HG03108 (cell line): ENCODE measurements around the gene MRFAP1L1.
"Not testable (repeated sequence)": the region's sequence is repeated elsewhere in the genome, so short reads cannot be mapped to it uniquely, and the experiment has no call there.

Experiments used
- ATAC-seq: cut with Tn5 transposase; IDR thresholded peaks from one replicate; pipeline ENCODE4 v1.9.1; 2021; ENCODE audit warnings: moderate library complexity; ENCODE audit not compliant: unreplicated experiment

Gene MRFAP1L1

DNA sequence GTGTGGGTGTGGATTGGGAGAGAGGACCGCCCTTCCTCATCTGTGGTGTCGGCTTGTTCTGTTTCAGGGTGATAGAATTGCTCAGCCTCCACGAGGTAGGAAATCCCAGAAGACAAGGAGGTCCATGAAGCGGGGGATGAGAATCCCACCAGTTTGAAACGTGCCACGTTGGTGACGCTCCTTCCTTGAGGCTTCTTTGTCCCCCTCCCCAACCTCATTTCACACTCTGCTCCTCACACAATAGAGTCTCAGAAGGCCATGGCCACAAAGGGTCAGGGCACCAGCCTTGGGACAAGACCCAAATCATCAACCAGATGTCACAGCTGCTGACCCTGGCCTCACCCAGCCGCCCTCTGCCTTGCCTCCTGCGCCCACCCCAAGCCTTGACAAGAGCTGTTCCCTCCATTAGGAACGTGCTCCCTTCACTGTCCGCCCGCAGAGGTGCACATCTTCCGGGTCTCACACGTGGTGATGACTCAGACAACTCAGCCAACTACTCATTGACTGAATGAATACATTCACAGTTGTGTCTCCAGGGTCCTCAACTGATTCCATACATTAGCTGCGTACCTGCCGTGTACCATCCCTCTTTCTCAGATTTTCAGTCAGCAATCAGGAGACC is 24.6 kb upstream of the MRFAP1L1 start:
- ATAC-seq, result no peak

DNA sequence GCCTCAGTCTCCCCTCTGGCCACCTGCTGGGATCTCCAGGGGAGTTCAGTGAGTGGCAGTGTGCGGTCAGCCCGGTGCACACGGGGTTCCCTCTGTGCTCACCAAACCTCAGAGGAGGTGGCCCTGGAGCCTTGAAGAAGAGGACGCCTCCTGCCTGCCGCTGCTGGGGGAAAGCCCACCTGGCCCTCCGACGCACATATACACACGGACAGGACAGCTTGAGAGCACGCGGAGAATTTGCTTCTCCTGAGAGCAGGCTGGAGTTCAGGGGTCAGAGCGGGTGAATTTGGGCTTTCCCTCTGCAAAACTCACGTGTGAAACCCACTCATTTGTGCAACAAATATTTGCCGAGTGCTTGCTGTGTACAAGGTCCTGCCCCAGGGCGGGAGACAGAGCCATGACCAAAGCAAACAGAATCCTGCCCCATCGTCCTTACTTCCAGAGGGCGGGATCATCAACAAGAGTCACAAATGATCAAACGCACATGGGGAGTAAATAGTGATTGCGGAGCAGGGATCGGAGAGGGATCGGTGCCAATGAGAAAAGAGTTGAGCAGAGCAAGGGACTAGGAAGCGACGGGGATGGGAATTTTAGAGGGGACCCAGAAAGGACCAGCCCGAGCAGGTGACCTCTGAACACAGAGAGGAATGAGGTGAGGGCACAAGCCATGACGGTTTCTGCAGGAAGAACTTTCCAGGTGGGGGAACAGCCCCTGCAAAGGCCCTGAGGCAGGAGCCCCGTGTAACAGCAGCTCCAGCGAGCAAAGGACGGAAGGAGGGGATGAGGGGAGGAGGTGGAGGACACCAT is 23.9 kb upstream of the MRFAP1L1 start:
- no peak for ATAC-seq

DNA sequence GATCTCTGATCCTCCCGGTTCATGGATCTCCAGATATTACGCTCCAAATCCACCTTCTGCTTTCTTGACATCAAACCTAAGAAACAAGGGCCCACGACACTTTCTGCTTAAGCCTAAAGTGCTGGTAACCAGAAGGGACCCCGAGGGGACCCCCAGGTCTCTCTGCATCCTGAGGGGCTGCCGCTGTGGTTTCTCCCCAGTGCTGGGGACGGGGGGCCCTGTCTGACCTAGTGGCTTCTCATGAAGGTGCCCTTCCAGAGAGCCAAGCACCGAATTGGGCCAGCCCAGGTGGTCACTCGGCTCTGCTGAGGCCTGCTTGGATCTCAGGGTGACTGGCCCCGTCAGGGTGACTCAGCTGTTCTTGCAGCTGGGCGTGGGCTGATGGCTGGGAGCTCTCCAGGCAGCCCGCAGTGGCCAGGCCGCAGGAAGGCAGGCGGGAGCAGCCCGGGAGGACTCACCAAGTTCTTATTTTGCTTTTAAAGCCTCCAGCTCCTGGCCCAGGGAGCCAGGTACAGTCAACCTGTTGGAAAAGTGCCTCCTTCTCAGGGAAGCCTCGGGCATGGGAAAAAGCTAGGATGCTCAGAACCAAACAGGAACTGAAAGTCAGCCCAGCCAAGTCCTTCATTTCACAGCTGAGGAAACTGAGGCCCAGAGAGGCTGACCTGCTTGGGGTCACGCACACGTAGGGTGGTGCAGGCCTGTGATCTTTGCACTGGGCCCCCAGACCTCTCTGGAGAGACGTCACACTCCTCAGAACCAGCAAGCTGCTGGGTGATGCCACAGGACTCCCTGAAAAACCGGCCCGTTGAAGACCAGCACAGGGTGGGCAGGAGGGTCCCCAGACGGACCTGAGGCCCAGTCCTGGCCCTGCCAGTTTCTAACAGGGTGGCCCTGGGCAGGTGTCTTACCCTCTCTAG is 23.0 kb upstream of the MRFAP1L1 start:
- no peak for ATAC-seq

DNA sequence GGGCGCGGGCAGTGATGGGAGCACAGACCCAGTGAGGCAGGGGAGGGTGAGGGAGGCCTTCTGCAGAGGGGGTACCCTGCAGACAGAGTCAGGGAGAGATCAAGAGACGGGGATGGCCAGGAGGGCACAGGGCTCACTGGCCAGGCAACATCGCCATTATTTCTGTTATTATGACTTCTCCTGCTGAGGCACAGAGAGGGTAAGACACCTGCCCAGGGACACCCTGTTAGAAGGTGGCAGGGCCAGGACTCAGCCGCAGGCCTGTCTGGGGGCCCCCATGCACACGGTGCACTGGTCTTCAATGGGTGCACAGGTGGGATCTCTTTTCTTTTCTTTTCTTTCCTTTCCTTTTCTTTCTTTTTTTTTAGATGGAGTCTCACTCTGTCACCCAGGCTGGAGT is 22.1 kb upstream of the MRFAP1L1 start:
- ATAC-seq, result no peak

DNA sequence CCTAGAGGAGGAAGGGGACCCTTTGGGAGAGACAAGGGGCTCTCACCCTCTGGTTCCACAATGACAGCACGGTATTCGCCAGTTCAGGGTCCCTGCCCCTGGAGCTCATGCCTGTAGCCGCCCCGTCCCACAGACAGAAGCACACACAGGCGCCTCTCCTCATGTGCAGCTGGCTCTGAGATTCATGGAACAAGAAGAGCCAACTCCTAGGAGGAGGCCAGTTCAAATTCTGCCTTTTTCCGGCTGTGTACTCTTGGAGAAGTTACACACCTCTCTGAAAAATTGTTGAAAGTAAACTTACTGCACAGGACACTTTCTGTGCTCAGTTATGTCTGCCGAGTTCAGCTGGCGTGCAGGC is 21.6 kb upstream of the MRFAP1L1 start:
- no peak for ATAC-seq

DNA sequence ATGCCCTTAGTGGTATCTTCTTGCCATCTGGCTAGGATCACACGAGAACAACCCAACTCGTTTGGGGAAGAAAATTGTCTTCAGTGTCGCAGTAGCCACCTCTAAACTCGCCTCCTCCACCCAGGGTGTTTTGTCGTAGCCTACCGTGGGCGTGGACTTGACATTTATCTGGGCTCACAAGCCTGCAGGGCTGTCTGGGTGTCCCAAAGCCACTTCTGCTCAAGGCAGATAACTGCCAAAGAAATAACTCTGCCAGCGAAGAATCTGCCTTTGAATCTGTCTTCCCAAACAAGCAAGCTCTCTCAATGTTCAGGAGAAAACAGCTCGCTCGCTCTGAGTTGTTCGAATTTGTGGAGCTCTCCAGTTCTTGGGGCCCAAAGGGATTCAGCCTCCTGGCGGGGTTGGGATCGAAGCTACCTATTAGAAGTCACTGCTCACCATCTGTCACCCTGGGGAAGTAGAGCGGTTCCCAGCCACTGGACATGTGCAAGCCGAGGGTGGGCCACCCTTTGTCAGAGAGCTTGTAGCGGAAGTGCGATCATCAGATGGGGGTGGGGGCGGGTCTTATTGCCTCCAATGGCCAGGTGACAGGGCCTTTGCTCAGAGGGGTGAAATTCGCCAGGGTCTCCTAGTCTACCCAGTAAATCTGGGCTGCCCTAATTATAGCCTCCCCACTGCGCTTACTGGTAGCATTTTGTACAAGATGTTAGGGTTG is 21.1 kb upstream of the MRFAP1L1 start:
- ATAC-seq, result no peak

DNA sequence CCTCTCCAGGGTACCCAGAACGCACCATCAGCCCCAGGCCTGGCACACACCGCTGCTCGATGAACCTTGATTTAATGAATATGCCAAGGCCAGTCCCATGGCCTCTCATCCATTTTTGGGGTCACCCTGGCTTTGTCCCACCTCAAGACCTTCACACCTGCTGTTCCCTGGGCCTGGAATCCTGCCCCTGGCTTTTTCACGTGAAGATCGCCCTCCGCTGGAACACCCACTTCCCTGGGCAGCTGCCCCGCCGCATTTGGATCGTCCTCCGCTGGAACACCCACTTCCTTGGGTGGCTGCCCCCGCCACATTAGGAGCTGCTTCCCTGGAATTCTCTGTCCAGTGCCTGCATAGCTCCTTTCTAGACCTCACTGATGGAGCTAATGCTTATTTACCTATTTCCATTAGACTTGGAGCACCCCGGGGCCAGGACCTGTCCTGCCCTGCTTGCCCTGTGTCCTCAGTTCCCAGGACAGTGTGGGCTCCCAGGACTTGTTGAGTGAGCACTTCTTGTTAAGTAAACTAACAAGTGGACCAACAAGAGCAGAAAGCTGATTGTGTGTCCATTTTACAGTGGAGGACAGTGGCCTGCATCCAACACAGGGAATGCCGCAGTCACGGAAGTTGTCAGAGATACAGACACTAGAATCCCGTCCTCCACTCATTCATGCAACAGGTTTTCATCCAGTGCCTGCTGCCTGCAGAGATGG is 18.8 kb upstream of the MRFAP1L1 start:
- ATAC-seq, result no peak

DNA sequence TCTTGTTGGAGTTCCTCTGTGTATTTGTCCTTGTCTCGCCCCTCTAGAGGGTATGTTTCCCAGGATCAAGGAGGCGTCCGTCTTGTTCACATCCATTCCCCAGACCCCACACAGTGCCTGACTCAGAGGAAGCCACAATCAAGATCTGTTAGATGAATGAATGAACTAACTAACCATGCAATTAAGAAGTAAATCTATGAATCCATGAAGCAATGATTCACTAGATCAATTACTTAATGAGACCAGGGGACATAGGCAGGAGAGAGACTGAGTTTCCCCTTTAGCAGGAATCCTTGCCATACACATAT is 18.2 kb upstream of the MRFAP1L1 start:
- ATAC-seq, result no peak

DNA sequence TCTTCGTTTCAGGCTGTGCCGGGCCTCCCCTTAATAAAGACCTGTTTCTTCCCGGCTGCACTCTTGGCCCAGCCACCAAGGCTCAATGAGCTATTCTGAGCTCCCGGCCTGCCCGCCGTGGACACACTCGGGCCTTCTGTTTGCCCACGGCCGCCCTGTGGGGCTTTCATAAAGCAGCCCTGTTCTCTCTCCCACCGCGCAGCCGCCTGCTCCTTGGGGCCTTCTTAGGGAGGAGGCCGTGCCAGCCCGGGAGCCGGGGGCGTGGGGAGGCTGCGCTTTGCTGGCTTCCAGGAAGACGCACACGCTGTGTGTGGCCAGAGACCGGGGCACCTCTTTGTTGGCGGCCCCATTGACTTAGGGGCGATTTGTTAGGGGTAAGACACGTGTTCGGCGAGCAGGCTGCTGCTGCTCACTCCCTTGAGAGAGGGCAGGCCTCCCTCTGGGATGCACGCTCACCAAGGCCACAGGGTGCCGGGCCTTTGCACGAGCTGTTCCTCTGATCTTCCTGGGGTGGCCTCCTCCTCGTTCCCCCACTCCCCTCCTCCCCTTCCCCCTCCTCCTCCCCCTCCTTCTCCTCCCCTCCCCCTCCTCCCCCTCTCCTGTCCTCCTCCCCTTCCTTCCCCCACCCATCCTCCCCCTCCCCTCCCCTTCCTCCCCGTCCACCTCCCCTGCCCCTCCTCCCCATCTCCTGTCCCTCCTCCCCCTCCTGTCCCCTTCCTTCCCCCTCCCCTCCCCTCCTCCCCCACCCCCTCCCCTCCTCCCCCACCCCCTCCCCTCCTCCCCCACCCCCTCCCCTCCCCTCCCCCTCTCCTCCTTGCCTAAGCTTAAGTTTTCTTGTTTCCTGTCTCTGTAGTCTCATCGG is 17.6 kb upstream of the MRFAP1L1 start:
- no peak for ATAC-seq

DNA sequence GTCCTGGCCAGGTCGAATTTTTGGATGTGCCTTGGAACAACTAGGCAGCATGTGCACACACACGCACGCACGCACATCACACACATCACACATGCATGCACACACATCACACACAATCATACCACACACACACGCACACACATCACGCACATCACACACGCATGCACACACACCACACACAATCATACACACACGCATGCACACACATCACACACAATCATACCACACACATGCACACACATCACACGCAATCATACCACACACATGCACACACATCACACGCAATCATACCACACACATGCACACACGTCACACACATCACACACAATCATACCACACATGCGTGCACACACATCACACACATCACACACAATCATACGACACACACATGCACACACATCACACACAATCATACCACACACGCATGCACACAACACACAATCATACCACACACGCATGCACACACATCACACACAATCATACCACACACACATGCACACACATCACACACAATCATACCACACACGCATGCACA is 15.8 kb upstream of the MRFAP1L1 start:
- ATAC-seq, result not testable (repeated sequence)

DNA sequence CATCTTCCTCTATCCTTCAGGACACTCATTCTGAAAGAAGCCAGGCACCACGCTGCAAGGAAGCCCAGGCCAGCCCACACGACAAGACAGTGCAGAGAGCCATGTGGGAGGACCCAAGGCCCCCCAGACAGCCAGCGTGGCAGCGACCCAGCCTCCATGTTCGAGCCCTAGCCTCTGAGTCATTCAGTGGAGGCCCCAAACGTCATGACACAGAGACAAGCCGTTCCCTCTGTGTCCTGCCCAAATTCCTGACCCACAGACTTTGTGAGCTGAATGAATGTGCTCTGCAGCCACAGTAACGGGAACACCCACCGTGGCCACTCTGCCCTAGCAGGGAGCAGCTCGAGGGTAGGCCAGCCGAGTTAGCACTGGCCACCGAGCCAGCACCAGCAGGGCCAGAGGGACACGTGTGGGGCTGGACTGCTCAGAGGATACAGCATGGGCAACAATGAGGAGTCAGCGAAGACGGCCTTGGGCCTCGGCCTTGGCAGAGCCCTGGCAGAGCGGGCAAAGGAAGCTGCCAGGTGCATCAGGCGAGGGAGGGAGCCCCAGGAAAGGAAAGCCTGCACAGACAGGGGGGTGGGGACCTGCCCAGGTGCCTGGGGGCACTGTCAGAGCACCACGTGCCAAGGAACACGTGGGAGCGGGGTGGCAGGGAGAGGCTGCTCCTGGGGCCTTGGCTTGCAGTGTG is 14.9 kb upstream of the MRFAP1L1 start:
- ATAC-seq, result no peak

DNA sequence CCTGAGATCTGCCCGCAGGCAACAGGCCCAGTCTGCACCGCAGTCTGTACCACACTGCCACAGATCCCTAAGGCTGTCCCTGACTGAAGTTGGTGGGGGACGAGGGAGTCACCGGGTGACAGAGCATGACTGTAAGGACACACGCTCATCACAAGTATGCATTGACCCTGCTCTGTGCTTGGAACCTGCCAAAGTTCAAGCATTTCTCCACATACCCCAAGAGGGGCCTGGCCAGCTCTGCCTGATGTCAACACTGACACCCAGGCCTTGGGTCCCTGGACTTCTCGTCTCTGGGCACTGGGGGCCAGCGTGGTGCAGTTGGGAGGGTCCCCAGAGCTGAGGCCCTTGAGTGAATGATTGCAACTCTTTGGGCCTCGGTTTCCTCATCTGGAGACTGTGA is 14.2 kb upstream of the MRFAP1L1 start:
- no peak for ATAC-seq

DNA sequence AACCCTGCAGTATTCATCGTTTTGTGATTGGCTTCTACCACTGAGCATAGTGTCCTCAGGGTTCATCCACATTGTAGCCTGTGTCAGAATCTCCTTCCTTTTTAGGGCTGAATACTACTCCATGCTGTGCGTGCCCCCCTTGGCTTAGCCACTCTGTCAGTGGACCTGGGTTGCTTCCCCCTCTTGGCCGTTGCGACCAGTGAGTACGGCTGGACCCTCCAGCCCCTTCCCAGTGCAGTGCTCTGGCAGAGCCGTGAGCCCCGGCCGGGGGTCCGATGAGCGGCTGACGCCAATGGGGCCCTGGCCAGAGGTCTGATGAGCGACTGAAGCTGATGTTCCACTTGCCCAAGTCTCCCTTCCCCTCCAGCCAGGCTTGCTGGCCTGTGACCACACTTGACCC is 13.2 kb upstream of the MRFAP1L1 start:
- ATAC-seq, result no peak

DNA sequence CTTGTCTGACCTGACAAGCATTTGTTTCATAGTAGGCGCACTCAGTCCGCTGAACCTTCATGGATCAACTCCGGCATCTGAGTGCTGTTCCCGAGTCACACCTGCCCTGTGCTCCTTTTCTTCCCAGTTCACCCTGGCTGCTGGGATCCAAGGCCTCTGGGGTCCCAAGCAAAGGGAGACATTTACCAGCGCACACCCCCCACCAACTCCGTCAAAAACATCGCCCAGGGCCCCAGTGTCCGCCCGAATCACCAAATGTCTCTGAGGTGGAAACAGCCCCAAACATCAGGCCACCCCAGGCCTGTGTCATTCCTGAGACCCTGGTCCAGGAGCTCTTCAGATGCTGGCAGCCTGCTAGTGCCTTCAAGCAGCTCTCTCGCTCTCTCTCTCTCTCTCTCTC is 11.5 kb upstream of the MRFAP1L1 start:
- no peak for ATAC-seq

DNA sequence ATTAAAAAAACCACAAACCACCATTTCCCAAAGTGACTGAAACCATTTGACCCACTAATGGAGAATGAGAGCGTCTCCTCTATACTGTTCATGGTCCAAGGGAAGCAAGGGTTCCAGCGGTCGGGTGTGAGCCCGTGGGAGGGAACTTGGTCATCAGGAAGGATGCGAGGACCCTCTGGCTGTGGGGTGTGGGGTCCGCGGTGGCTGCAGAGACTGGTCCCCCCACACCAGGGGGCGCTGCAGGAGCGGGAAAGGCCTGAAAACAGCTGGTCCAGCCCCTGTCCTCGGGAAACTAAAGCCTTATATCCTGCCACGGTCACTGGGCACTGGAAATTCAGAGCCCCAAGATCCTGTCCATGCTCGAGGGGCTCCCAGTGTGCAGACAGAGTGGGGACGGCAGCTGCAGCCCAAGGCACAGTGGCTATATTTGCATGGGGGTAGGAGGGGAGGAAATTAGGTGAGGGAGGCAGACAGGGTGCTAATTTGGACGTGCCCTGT is 10.6 kb upstream of the MRFAP1L1 start:
- no peak for ATAC-seq

DNA sequence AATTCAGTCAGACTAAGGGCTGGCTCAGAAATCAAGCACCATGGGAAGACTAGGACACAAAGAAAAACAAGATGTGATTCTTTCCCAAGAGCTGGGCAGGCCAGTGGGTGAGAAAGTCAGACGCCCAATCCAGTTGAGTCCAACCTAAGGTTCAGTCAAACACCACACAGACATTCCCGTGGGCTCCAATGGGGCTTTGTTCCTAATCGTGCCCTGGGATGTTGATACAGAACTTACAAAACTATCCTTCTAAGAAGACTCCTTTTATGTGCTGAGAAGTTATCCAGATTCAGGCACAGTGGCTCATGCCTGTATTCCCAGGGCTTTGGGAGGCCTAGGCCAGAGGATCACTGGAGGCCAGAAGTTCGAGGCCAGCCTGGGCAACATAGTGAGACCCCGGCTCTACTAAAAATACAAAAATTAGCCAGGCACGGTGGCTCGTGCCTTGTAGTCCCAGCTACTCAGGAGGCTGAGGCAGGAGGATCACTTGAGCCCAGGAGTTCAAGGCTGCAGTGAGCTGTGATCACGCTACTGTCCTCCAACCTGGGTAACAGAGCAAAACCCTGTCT is 10.0 kb upstream of the MRFAP1L1 start:
- ATAC-seq, result no peak

DNA sequence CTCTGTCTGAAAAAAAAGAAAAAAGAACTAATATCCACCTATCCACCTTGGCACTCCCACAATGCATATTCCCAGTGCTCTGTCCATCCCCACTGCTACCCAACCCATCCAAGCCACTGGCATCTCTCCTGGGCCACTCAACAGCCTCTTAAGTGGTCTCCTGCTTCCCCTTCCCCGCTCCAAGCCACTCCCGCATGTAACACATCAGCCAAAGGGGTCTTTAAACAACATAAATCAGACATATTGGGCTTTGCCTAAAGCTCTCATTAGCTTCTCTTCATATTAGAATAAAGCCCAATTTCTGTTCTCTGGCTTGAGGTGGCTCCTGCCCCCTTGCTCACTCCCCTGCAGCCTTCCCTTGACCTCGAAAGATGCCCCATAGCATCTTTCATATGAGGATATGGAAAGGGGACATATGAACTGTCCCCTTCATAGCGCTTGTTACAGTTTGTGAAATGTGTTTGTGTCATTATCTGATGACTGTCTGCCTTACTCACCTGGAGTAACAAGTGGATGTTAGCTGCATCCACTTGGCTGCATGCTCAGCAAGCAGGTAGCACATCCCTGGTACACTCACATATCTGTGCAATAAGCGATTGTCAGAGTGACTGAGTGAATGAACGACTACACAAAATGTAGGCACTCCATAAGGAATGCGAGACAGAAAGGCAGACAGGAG is 9.4 kb upstream of the MRFAP1L1 start:
- ATAC-seq, result no peak
